ENCODE results near the gene FRA10AC1.

Gene FRA10AC1

DNA sequence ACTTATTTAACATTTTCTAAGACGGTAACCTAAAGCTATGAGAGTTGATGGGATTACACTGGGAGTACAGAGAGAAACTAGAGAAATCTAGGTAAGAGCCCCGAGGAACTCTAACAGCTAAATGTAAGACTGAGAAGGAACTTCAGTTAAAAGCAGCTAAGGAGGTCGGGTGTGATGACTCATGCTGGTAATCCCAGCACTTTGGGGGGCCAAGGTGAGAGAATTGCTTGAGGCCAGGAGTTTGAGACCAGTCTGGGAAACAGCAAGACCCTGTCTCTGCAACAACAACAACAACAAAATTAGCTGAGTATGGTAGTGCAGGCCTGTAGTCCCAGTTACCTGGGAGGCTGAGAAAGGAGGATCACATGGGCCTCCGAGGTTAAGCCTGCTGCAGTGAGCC, 24.0 kb downstream of the FRA10AC1 start:
- TF ChIP-seq, protein P1, sequence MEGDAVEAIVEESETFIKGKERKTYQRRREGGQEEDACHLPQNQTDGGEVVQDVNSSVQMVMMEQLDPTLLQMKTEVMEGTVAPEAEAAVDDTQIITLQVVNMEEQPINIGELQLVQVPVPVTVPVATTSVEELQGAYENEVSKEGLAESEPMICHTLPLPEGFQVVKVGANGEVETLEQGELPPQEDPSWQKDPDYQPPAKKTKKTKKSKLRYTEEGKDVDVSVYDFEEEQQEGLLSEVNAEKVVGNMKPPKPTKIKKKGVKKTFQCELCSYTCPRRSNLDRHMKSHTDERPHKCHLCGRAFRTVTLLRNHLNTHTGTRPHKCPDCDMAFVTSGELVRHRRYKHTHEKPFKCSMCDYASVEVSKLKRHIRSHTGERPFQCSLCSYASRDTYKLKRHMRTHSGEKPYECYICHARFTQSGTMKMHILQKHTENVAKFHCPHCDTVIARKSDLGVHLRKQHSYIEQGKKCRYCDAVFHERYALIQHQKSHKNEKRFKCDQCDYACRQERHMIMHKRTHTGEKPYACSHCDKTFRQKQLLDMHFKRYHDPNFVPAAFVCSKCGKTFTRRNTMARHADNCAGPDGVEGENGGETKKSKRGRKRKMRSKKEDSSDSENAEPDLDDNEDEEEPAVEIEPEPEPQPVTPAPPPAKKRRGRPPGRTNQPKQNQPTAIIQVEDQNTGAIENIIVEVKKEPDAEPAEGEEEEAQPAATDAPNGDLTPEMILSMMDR (IDR thresholded peaks at IDR 0.05): no peak
- DNase-seq: no peak
- no peak overlapping the region for H3K4me3 Mint-ChIP-seq
- no peaks in the 10 kb centered on the region for H3K4me1 Mint-ChIP-seq
- peak overlapping the region; percentile 68 for H3K27ac Mint-ChIP-seq
- H3K9me3 Mint-ChIP-seq: no peaks in the 10 kb centered on the region
- peaks cover 14% of the 10 kb centered on the region for H3K36me3 Mint-ChIP-seq (ENCODE audit: low read depth)
- no peaks in the 10 kb centered on the region for H3K27me3 Mint-ChIP-seq (ENCODE audit: low read depth, poor library complexity)

DNA sequence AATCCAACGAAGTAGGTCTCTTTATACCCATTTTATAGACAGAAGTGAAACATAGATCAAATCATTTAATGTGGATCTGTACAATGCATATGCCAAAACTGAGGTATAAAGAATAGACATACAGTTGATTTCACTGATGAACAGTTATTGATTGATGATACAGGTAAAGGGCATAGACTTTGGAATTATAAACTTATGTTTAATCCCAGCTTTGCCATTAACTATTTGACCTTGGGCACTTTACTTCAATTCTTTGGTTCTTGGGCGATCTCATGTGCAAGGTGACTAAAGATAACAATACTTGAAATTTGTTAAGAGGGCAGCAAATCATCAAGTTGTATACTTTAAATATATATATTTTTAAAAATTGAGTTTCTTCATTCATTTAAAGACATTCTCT, 28.6 kb downstream of the FRA10AC1 start:
- no peaks in the 10 kb centered on the region for H3K4me1 Mint-ChIP-seq
- TF ChIP-seq, protein P1 (IDR thresholded peaks at IDR 0.05): no peak
- H3K27me3 Mint-ChIP-seq (ENCODE audit: low read depth, poor library complexity): no peaks in the 10 kb centered on the region
- H3K4me3 Mint-ChIP-seq: no peak overlapping the region
- no peaks in the 10 kb centered on the region for H3K9me3 Mint-ChIP-seq
- no peak overlapping the region for H3K27ac Mint-ChIP-seq
- no peak for DNase-seq
- peaks cover 27% of the 10 kb centered on the region for H3K36me3 Mint-ChIP-seq (ENCODE audit: low read depth)

DNA sequence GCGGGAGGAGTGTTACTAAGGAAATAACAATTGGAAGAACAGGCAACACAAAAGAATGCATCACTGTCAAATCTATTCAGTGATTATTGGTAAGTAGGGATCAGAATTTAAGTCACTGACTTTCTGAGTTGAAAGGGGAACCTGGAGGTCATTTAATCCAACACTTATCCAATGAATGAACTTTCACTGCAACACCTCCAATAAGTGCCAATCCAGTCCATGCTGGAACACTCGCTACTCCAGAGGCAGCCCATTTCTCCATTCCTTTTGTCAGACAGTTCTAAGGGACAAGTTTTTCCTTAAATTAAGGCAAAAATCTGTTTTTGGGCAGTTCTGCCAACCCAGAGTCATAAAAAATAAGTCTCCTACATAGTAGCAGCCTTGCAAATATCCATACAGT, 29.5 kb downstream of the FRA10AC1 start:
- TF ChIP-seq, protein P1 (IDR thresholded peaks at IDR 0.05): no peak
- H3K36me3 Mint-ChIP-seq (ENCODE audit: low read depth): peaks cover 29% of the 10 kb centered on the region
- no peak overlapping the region for H3K4me3 Mint-ChIP-seq
- H3K9me3 Mint-ChIP-seq: no peaks in the 10 kb centered on the region
- no peaks in the 10 kb centered on the region for H3K27me3 Mint-ChIP-seq (ENCODE audit: low read depth, poor library complexity)
- DNase-seq: no peak
- H3K4me1 Mint-ChIP-seq: no peaks in the 10 kb centered on the region
- H3K27ac Mint-ChIP-seq: no peak overlapping the region

DNA sequence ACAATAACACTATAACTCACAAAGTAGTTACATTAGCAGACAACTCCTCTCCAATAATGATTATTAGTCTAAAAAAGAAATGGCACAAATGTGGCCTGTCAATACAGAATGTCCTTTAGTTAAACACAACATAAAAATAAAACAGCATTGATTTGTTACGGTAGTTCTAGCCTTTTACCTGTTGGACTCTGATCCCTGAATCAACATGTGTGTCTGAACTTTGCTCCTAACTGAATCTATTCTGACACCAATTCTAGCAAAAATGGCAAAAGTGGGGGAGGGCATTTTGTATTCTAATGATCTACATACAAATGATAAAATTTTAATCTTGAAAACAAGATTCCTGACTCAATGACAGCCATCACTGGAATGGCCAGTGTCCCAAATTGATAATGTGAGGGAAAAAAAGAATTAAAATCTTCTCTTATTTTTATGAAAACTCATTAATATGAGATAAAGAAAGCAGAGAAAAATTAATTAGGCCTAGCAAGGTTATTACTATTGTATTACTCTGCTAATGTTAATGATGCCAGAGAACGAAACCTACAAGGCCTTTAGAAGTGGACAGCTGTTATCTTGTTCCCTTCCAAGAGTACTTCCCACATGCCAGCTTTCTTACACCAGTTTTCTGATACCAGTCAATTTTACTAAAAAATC, 30.2 kb downstream of the FRA10AC1 start:
- DNase-seq: no peak
- no peak overlapping the region for H3K4me3 Mint-ChIP-seq
- H3K27ac Mint-ChIP-seq: no peak overlapping the region
- H3K27me3 Mint-ChIP-seq (ENCODE audit: low read depth, poor library complexity): no peaks in the 10 kb centered on the region
- H3K36me3 Mint-ChIP-seq (ENCODE audit: low read depth): peaks cover 34% of the 10 kb centered on the region
- TF ChIP-seq, protein P1 (IDR thresholded peaks at IDR 0.05): no peak
- no peaks in the 10 kb centered on the region for H3K9me3 Mint-ChIP-seq
- H3K4me1 Mint-ChIP-seq: no peaks in the 10 kb centered on the region

DNA sequence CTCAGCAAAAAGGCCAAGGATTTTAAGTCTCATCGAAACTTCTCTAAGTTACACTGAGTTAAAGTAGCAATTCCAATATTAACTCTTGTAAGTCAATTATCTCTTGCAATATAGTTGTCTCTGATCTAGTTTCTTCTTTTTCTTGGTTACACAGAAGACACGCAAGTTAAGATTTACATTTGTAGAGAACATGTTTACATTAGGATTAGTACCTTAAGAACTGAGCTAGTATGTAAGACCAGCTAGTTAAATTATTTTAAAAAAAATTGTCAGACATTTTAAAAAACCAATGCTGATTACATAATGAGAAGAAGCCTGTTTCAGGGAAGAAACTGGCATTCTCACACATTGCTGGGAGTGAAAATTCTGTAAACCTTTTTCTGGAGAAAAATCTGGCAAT, 31.4 kb downstream of the FRA10AC1 start:
- Mint-ChIP-seq H3K27me3 (ENCODE audit: low read depth, poor library complexity) (no peaks in the 10 kb centered on the region), H3K9me3 (no peaks in the 10 kb centered on the region)
- DNase-seq: no peak

DNA sequence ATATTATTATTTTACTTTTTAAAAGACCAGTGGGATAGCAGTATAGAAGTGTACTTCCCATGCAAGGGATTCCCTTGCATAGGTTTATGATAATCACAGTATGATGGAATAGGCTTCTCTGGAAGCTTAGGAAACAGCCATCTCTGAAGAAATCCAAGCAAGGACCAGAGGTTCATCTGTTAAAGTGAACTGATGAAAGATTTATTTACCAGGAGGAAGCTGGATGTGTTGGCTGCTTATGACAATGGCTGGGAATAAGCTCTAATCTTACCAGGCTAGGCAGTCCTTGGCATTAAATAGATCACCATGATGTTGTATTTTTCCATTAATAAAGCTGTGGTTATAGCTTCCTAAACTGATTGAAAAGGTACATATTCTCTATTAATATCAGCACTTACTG, 32.0 kb downstream of the FRA10AC1 start:
- Mint-ChIP-seq H3K4me1 (no peaks in the 10 kb centered on the region), H3K4me3 (no peak overlapping the region), H3K36me3 (ENCODE audit: low read depth) (peaks cover 51% of the 10 kb centered on the region), H3K27me3 (ENCODE audit: low read depth, poor library complexity) (no peaks in the 10 kb centered on the region), H3K27ac (no peak overlapping the region), H3K9me3 (no peaks in the 10 kb centered on the region)
- no peak for DNase-seq
- TF ChIP-seq, protein P1 (IDR thresholded peaks at IDR 0.05): no peak

More for the DNA sequence above, 31.4 kb downstream of the FRA10AC1 start:
- TF ChIP-seq, protein P1 (IDR thresholded peaks at IDR 0.05): no peak
- Mint-ChIP-seq H3K27ac (no peak overlapping the region), H3K36me3 (ENCODE audit: low read depth) (peaks cover 44% of the 10 kb centered on the region), H3K4me1 (no peaks in the 10 kb centered on the region), H3K4me3 (no peak overlapping the region)
